ENCODE measurements around the gene ZNF438.

ZNF438 gene

DNA sequence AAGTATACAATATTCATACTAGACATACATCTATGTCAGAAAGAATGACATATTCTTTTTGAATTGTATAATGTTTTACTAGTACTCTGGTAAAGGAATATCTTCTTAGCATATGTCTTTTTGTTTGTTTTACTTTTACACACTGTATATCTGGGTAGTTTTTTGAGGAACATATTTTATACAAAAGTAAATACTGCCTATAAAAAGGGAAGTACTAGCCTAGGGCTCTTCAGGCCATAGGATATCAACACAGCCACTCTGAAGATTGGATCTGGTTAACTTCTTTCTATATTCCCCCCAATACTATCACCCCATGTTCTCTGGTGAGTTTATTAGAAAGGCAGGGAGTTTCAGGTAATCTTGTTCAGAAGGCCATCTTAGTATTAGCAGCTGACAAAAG lies 134.6 kb downstream of the ZNF438 start:
- Histone ChIP-seq H3K27ac (no peak overlapping the region), H3K4me1 (ENCODE audit: low read depth, poor library complexity, severe bottlenecking) (no peaks in the 10 kb centered on the region), H2AFZ (ENCODE audit: low read depth) (no peak overlapping the region), H3K36me3 (ENCODE audit: insufficient read depth) (no peaks in the 10 kb centered on the region), H3K27me3 (ENCODE audit: insufficient read depth, low read depth) (no peaks in the 10 kb centered on the region), H3K4me2 (no peak overlapping the region), H4K20me1 (ENCODE audit: insufficient read depth) (no peaks in the 10 kb centered on the region), H3K79me2 (ENCODE audit: insufficient read depth, low read depth) (no peaks in the 10 kb centered on the region), H3K9ac (no peak overlapping the region), H3K4me3 (IDR thresholded peaks at IDR 0.05; ENCODE audit: insufficient read depth, low read depth, low read length) (no peak overlapping the region)
- TF ChIP-seq, protein P1, sequence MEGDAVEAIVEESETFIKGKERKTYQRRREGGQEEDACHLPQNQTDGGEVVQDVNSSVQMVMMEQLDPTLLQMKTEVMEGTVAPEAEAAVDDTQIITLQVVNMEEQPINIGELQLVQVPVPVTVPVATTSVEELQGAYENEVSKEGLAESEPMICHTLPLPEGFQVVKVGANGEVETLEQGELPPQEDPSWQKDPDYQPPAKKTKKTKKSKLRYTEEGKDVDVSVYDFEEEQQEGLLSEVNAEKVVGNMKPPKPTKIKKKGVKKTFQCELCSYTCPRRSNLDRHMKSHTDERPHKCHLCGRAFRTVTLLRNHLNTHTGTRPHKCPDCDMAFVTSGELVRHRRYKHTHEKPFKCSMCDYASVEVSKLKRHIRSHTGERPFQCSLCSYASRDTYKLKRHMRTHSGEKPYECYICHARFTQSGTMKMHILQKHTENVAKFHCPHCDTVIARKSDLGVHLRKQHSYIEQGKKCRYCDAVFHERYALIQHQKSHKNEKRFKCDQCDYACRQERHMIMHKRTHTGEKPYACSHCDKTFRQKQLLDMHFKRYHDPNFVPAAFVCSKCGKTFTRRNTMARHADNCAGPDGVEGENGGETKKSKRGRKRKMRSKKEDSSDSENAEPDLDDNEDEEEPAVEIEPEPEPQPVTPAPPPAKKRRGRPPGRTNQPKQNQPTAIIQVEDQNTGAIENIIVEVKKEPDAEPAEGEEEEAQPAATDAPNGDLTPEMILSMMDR (conservative IDR thresholded peaks at IDR 0.05; ENCODE audit: low read depth, low read length): no peak

DNA sequence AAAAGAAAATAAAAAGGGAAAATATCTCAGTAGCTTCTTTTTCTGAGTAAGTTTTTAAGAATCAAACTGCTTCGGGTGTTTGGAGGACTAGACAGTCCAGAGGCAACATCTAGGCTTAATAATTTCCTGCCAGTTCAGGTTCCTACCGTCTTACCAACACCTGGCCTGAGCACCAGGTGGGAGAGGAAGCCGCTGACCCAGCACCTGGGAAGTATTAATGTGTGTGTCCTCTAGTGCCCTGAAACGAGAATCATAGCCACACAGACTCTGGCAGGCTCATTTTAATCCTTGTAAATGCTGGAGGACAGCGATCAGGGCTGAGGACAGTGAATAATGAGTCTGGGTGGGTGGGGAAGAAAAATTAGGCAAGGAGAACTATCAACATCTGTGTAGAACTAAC lies 137.4 kb downstream of the ZNF438 start:
- Histone ChIP-seq H2AFZ (ENCODE audit: low read depth) (no peak overlapping the region), H4K20me1 (ENCODE audit: insufficient read depth) (no peaks in the 10 kb centered on the region), H3K27ac (no peak overlapping the region), H3K9ac (no peak overlapping the region), H3K36me3 (ENCODE audit: insufficient read depth) (no peaks in the 10 kb centered on the region), H3K4me2 (no peak overlapping the region), H3K27me3 (ENCODE audit: insufficient read depth, low read depth) (no peaks in the 10 kb centered on the region), H3K4me1 (ENCODE audit: low read depth, poor library complexity, severe bottlenecking) (no peaks in the 10 kb centered on the region), H3K79me2 (ENCODE audit: insufficient read depth, low read depth) (no peaks in the 10 kb centered on the region), H3K4me3 (IDR thresholded peaks at IDR 0.05; ENCODE audit: insufficient read depth, low read depth, low read length) (no peak overlapping the region)
- TF ChIP-seq, protein P1 (conservative IDR thresholded peaks at IDR 0.05; ENCODE audit: low read depth, low read length): no peak

DNA sequence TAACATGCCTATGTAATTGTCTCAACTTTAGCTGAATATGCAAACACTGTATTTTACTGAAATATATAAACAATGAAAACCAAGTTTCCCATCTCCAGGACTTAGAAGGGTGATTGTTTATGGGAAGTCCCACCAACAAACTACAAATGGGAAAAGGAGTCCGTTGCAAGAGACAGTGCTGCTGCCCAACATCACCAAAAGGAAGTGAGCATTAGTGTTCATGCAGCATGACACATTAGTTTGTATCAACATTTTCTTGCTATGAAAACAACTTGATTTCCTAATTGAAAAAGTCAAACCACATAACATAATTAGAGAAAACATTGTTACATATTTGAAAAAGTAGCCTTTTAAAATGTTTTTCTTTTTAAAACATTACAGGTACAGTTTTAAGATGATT lies 138.5 kb downstream of the ZNF438 start:
- Histone ChIP-seq H3K79me2 (ENCODE audit: insufficient read depth, low read depth) (no peaks in the 10 kb centered on the region), H4K20me1 (ENCODE audit: insufficient read depth) (no peaks in the 10 kb centered on the region), H3K4me1 (ENCODE audit: low read depth, poor library complexity, severe bottlenecking) (no peaks in the 10 kb centered on the region), H2AFZ (ENCODE audit: low read depth) (no peak overlapping the region), H3K4me3 (IDR thresholded peaks at IDR 0.05; ENCODE audit: insufficient read depth, low read depth, low read length) (no peak overlapping the region), H3K36me3 (ENCODE audit: insufficient read depth) (no peaks in the 10 kb centered on the region), H3K27me3 (ENCODE audit: insufficient read depth, low read depth) (no peaks in the 10 kb centered on the region), H3K27ac (no peak overlapping the region), H3K4me2 (no peak overlapping the region), H3K9ac (no peak overlapping the region)
- TF ChIP-seq, protein P1 (conservative IDR thresholded peaks at IDR 0.05; ENCODE audit: low read depth, low read length): no peak

DNA sequence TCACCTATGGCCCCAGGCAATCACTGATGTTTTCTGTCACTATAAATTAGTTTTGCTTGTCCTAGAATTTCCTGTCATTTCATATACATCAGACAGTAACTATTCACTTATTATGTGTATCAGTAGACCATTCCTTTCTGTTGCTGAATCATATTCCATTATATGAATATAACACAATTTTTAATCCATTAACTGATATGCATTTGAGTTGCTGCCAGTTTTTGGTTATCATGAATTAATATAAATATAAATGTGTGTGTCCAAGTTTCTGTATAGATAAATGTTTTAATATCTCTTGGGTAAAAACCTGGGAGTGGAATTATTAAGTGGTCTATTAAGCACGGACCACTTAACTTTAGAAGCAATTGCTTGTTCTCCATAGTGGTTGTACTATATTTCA lies 143.8 kb downstream of the ZNF438 start:
- H4K20me1 ChIP-seq (ENCODE audit: insufficient read depth): no peaks in the 10 kb centered on the region
- no peak overlapping the region for H3K9ac ChIP-seq
- H3K27ac ChIP-seq: no peak overlapping the region
- no peaks in the 10 kb centered on the region for H3K4me1 ChIP-seq (ENCODE audit: low read depth, poor library complexity, severe bottlenecking)
- TF ChIP-seq, protein P1 (conservative IDR thresholded peaks at IDR 0.05; ENCODE audit: low read depth, low read length): no peak
- H2AFZ ChIP-seq (ENCODE audit: low read depth): no peak overlapping the region
- no peak overlapping the region for H3K4me3 ChIP-seq (IDR thresholded peaks at IDR 0.05; ENCODE audit: insufficient read depth, low read depth, low read length)
- no peaks in the 10 kb centered on the region for H3K27me3 ChIP-seq (ENCODE audit: insufficient read depth, low read depth)
- no peaks in the 10 kb centered on the region for H3K36me3 ChIP-seq (ENCODE audit: insufficient read depth)
- H3K4me2 ChIP-seq: no peak overlapping the region
- no peaks in the 10 kb centered on the region for H3K79me2 ChIP-seq (ENCODE audit: insufficient read depth, low read depth)
